PC-3 (cell line): ENCODE results near the gene CNTNAP2. TPM values are rescaled to one million over a fixed set of nuclear protein-coding genes. Genes with fewer than 3 reads are reported as not detected.

Source experiments
- ATAC-seq: fragments of 200-7000 bp; cut with Tn5 transposase; 2 replicates; pipeline ENCODE4 v1.9.1; 2020; ENCODE audit warnings: mild to moderate bottlenecking, moderate library complexity
- BruUV-seq: library from RNA; stranded (reverse); fragments of 400-500 nt; replicated peaks from 2 replicates; lab custom pipeline; 2021; lab: Mats Ljungman, UMichigan
- CTCF ChIA-PET: fragments of 300-600 bp; sonication (Branson Sonifier 250); formaldehyde crosslinking; loops from one replicate; lab custom pipeline; 2022; ENCODE audit warnings: antibody characterized with exemption; lab: Charles Lee
- POLR2A ChIA-PET: fragments of 300-600 bp; sonication (Branson Sonifier 250); formaldehyde crosslinking; loops from one replicate; lab custom pipeline; 2022; ENCODE audit warnings: antibody characterized with exemption; ENCODE audit not compliant: unreplicated experiment; lab: Charles Lee
- DNase-seq: peaks from one replicate; pipeline ENCODE4 v3.0.0-alpha.2; 2015
- H2AFZ ChIP-seq: fragments of 300-600 bp; sonication (generic); 2 replicates; pipeline ENCODE4 v1.6.0; 2016; ENCODE audit warnings: antibody characterized with exemption, low read length
- H3F3A ChIP-seq: fragments of 300-600 bp; sonication (generic); one replicate; pipeline ENCODE4 v1.6.0; 2017; ENCODE audit warnings: antibody characterized with exemption, low read length, control low read depth, mild to moderate bottlenecking; ENCODE audit not compliant: unreplicated experiment
- H3K27ac ChIP-seq: fragments of 300-600 bp; sonication (generic); 2 replicates; pipeline ENCODE4 v1.5.1; 2016; ENCODE audit warnings: mild to moderate bottlenecking, low read length
- H3K27me3 ChIP-seq: fragments of 300-600 bp; sonication (generic); 2 replicates; pipeline ENCODE4 v1.6.1; 2016; ENCODE audit warnings: low read length, mixed read lengths
- H3K36me3 ChIP-seq: fragments of 300-600 bp; sonication (generic); 2 replicates; pipeline ENCODE4 v1.6.1; 2016; ENCODE audit warnings: low read depth, mixed run types, low read length, mixed read lengths
- H3K4me1 ChIP-seq: fragments of 300-600 bp; sonication (generic); 2 replicates; pipeline ENCODE4 v1.5.1; 2016; ENCODE audit warnings: low read length; ENCODE audit not compliant: insufficient read depth
- H3K4me2 ChIP-seq: fragments of 300-600 bp; sonication (generic); 2 replicates; pipeline ENCODE4 v1.6.0; 2016; ENCODE audit warnings: low read length
- H3K4me3 ChIP-seq: fragments of 300-600 bp; sonication (generic); 2 replicates; pipeline ENCODE4 v1.5.1; 2016; ENCODE audit warnings: mild to moderate bottlenecking, low read length, mixed read lengths
- H3K79me2 ChIP-seq: fragments of 300-600 bp; sonication (generic); 2 replicates; pipeline ENCODE4 v1.6.1; 2017; ENCODE audit warnings: low read length, mixed read lengths
- H3K9ac ChIP-seq: fragments of 300-600 bp; sonication (generic); 2 replicates; pipeline ENCODE4 v1.6.0; 2016; ENCODE audit warnings: mild to moderate bottlenecking, low read length
- H3K9me2 ChIP-seq: fragments of 300-600 bp; sonication (generic); replicated peaks from 2 replicates; pipeline ENCODE4 v1.6.1; 2016; ENCODE audit warnings: mixed run types, low read length, mixed read lengths
- H3K9me3 ChIP-seq: fragments of 300-600 bp; sonication (generic); 2 replicates; pipeline ENCODE4 v1.6.1; 2016; ENCODE audit warnings: low read length, mixed read lengths
- H4K20me1 ChIP-seq: fragments of 300-600 bp; sonication (generic); 2 replicates; pipeline ENCODE4 v1.6.1; 2016; ENCODE audit warnings: low read length, mixed read lengths
- CTCF ChIP-seq: fragments of 300-600 bp; sonication (generic); conservative IDR thresholded peaks from 2 replicates; pipeline ENCODE4 v1.5.1; 2017; ENCODE audit warnings: antibody characterized with exemption, low read depth, mild to moderate bottlenecking, low read length
- EZH2 ChIP-seq: fragments of 300-600 bp; sonication (generic); IDR thresholded peaks from one replicate; pipeline ENCODE4 v1.6.1; 2017; ENCODE audit warnings: antibody characterized with exemption, mild to moderate bottlenecking, low read length; ENCODE audit not compliant: unreplicated experiment
- EZH2phosphoT487 ChIP-seq: fragments of 300-600 bp; sonication (generic); IDR thresholded peaks from 2 replicates; pipeline ENCODE4 v1.6.1; 2018; ENCODE audit warnings: mild to moderate bottlenecking, antibody characterized with exemption, low read length, borderline replicate concordance
- intact Hi-C: fragments of 100-400 bp; cut with micrococcal nuclease; formaldehyde crosslinking; loops from 2 replicates; pipeline ENCODE4 v1.9.0; 2023
- total RNA-seq: library from RNA; depleted of rRNA; stranded (reverse); fragments of >200 nt; gene quantifications from 2 replicates; pipeline ENCODE4 v1.2.3, GENCODE V29; 2014

CNTNAP2 gene
- total RNA-seq, 1 experiment from 2014 or later = 1.5 TPM

- Histone ChIP-seq H4K20me1 (no peaks in the 10 kb centered on the region), H2AFZ (no peak overlapping the region), H3K4me3 (no peak overlapping the region), H3K79me2 (no peaks in the 10 kb centered on the region), H3K27me3 (no peaks in the 10 kb centered on the region), H3K9me3 (no peaks in the 10 kb centered on the region), H3K9me2 (no peaks in the 10 kb centered on the region), H3K4me1 (no peaks in the 10 kb centered on the region), H3K36me3 (no peaks in the 10 kb centered on the region), H3K4me2 (no peak overlapping the region), H3F3A (no peaks in the 10 kb centered on the region), H3K27ac (no peak overlapping the region), H3K9ac (no peak overlapping the region)
- POLR2A ChIA-PET = no interaction called here
- BruUV-seq = no TSS peak
- DNase-seq (no peak), ATAC-seq (no peak)
- intact Hi-C loops = no loop called here
- TF ChIP-seq EZH2 (no peak), CTCF (no peak), EZH2phosphoT487 (no peak)
- CTCF ChIA-PET = no interaction called here
Observed at GRCh38 chr7:147199868-147200267, 1083.3 kb downstream of the CNTNAP2 start.

DNA sequence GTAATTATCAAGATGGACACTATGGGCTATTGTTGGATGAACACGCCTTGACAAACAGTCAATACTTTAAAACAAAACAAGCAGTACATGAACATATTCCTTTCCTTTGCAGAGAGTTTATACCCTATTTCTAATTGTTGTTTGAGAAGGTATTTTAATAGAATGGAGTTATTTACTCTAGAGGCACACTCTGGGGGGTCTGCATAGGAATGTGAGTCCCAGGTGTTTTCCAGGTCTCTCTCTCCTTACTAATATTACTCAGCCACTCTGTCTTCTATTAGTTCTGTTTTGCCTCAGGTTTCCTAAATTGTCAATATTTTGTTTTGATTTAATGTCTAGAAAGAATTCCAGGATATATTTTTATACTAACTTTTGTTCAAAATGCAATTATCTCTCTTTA lies 1091.4 kb downstream of the CNTNAP2 start:
- no peak for TF ChIP-seq EZH2
- TF ChIP-seq CTCF = no peak
- no peak for TF ChIP-seq EZH2phosphoT487
- H3K9ac ChIP-seq = no peak overlapping the region
- ChIA-PET CTCF (no interaction called here), POLR2A (interaction anchor here (0.7 kb wide), 1 partner anchor 460 kb away, joined by 3 read pairs; no protein-coding TSS in a partner anchor)
- no peaks in the 10 kb centered on the region for H3K27me3 ChIP-seq
- no peak overlapping the region for H2AFZ ChIP-seq
- H3K4me3 ChIP-seq = no peak overlapping the region
- H3K4me1 ChIP-seq = no peaks in the 10 kb centered on the region
- DNase-seq = no peak
- H3K9me2 ChIP-seq = no peaks in the 10 kb centered on the region
- intact Hi-C loops = no loop called here
- no peak overlapping the region for H3K27ac ChIP-seq
- no peak overlapping the region for H3K4me2 ChIP-seq
- no peaks in the 10 kb centered on the region for H4K20me1 ChIP-seq
- ATAC-seq = no peak
- H3K36me3 ChIP-seq = no peaks in the 10 kb centered on the region
- BruUV-seq = no TSS peak
- no peaks in the 10 kb centered on the region for H3F3A ChIP-seq
- no peaks in the 10 kb centered on the region for H3K79me2 ChIP-seq
- no peaks in the 10 kb centered on the region for H3K9me3 ChIP-seq

DNA sequence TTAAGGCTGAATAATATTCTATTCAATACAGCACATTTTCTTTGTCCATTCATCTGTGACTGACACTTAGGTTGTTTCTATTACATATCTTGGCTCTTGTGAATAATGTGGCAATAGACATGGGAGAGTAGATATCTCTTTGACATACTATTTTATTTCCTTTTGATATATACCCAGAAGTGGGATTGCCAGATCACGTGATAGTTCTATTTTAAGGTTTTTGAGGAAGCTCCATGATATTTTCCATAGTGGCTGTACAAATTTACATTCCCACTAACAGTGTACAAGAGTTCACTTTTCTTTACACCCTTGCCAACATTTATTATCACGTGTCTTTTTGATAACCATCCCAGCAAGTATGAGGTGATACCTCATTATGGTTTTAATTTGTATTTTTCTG lies 1114.7 kb downstream of the CNTNAP2 start:
- no peaks in the 10 kb centered on the region for H3K9me3 ChIP-seq
- no peak overlapping the region for H3K4me2 ChIP-seq
- intact Hi-C loops = no loop called here
- H3K79me2 ChIP-seq = no peaks in the 10 kb centered on the region
- ATAC-seq (no peak), DNase-seq (no peak)
- H3K36me3 ChIP-seq = no peaks in the 10 kb centered on the region
- no peak overlapping the region for H3K4me3 ChIP-seq
- H3K4me1 ChIP-seq = no peaks in the 10 kb centered on the region
- H3K27ac ChIP-seq = no peak overlapping the region
- H2AFZ ChIP-seq = no peak overlapping the region
- POLR2A ChIA-PET = no interaction called here
- H4K20me1 ChIP-seq = no peaks in the 10 kb centered on the region
- no peak overlapping the region for H3K9ac ChIP-seq
- CTCF ChIA-PET = no interaction called here
- H3K27me3 ChIP-seq = no peaks in the 10 kb centered on the region
- TF ChIP-seq EZH2phosphoT487 (no peak), CTCF (no peak), EZH2 (no peak)
- no TSS peak for BruUV-seq
- H3K9me2 ChIP-seq = no peaks in the 10 kb centered on the region
- no peaks in the 10 kb centered on the region for H3F3A ChIP-seq
